HEK293 (cell line): ENCODE results near the gene ACCSL.

ENCODE experiments used
- CTCF ChIA-PET: fragments of 350-600 bp; formaldehyde crosslinking; extraction: SDS; loops from one replicate; lab custom pipeline; 2021; ENCODE audit warnings: antibody characterized with exemption; lab: Yijun Ruan, JAX
- POLR2A ChIA-PET: fragments of 300-600 bp; formaldehyde crosslinking; extraction: SDS; loops from one replicate; lab custom pipeline; 2020; ENCODE audit warnings: antibody characterized with exemption, inconsistent platforms; lab: Yijun Ruan, JAX
- H3K27ac ChIP-seq: fragments of 200-500 bp; sonication (Bioruptor generic); 2 replicates; pipeline ENCODE4 v1.5.1; 2014; ENCODE audit warnings: low read depth, low read length, control low read depth, inconsistent platforms; ENCODE audit errors: extremely low read depth
- H3K36me3 ChIP-seq, 2 experiments: fragments of 200-500 bp in 1 of 2; sonication (Bioruptor generic) in 1 of 2; 1 replicate in 1 of 2; 2 replicates in 1 of 2; pipeline ENCODE4 v1.5.1; 2014 to 2017; ENCODE audit warnings: inconsistent platforms in 2 of 2, low read length in 2 of 2; ENCODE audit not compliant: control insufficient read depth in 2 of 2, insufficient read depth in 1 of 2
- H3K4me1 ChIP-seq: fragments of 200-500 bp; sonication (Bioruptor generic); 2 replicates; pipeline ENCODE4 v1.5.1; 2014; ENCODE audit warnings: mild to moderate bottlenecking, low read length, inconsistent platforms; ENCODE audit not compliant: control insufficient read depth, insufficient read depth
- H3K4me3 ChIP-seq: 2 replicates; pipeline ENCODE4 v1.5.1; 2011; ENCODE audit warnings: low read depth, mild to moderate bottlenecking, control low read depth, low read length, moderate library complexity
- H3K9me3 ChIP-seq: fragments of 200-500 bp; sonication (Bioruptor generic); 2 replicates; pipeline ENCODE4 v1.5.1; 2014; ENCODE audit warnings: low read depth, low read length, inconsistent platforms; ENCODE audit not compliant: control insufficient read depth, insufficient read depth
- BCL11B ChIP-seq: fragments of 450-650 bp; formaldehyde crosslinking; IDR thresholded peaks from 2 replicates; pipeline ENCODE4 v1.5.1; 2016; ENCODE audit warnings: low read depth, missing biosample characterization, missing genetic modification characterization
- GLI2 ChIP-seq: fragments of 450-650 bp; formaldehyde crosslinking; IDR thresholded peaks from 2 replicates; pipeline ENCODE4; 2017; ENCODE audit warnings: missing biosample characterization, missing genetic modification characterization, low read depth, borderline replicate concordance
- GLIS1 ChIP-seq: fragments of 450-650 bp; formaldehyde crosslinking; IDR thresholded peaks from 2 replicates; pipeline ENCODE4 v1.5.1; 2016; ENCODE audit warnings: missing biosample characterization, missing genetic modification characterization
- GLIS2 ChIP-seq: fragments of 450-650 bp; formaldehyde crosslinking; IDR thresholded peaks from 2 replicates; pipeline ENCODE4 v1.5.1; 2016; ENCODE audit warnings: missing biosample characterization, missing genetic modification characterization
- HOXC10 ChIP-seq: sonication (generic); formaldehyde crosslinking; IDR thresholded peaks from 2 replicates; pipeline ENCODE4 v1.8.1; 2023; ENCODE audit warnings: mild to moderate bottlenecking, missing genetic modification reagents
- RBAK ChIP-seq: fragments of 450-650 bp; formaldehyde crosslinking; IDR thresholded peaks from 2 replicates; pipeline ENCODE4 v1.5.1; 2016; ENCODE audit warnings: missing biosample characterization, missing genetic modification characterization
- REPIN1 ChIP-seq: fragments of 450-650 bp; formaldehyde crosslinking; IDR thresholded peaks from 2 replicates; pipeline ENCODE4 v1.5.1; 2017; ENCODE audit warnings: missing biosample characterization, missing genetic modification characterization, low read depth
- SALL2 ChIP-seq: fragments of 450-650 bp; formaldehyde crosslinking; IDR thresholded peaks from 2 replicates; pipeline ENCODE4 v1.5.0; 2017; ENCODE audit warnings: missing biosample characterization, mild to moderate bottlenecking, missing genetic modification characterization, borderline replicate concordance
- TRIM28 ChIP-seq: IDR thresholded peaks from 2 replicates; pipeline ENCODE4 v1.6.1; 2011; ENCODE audit warnings: low read length, control low read depth, borderline replicate concordance
- ZFP37 ChIP-seq: fragments of 450-650 bp; formaldehyde crosslinking; IDR thresholded peaks from 2 replicates; pipeline ENCODE4 v1.5.1; 2016; ENCODE audit warnings: missing biosample characterization, missing genetic modification characterization
- ZNF133 ChIP-seq: fragments of 450-650 bp; formaldehyde crosslinking; IDR thresholded peaks from 2 replicates; pipeline ENCODE4 v1.5.1; 2016; ENCODE audit warnings: missing biosample characterization, missing genetic modification characterization
- ZNF175 ChIP-seq: fragments of 450-650 bp; formaldehyde crosslinking; IDR thresholded peaks from 2 replicates; pipeline ENCODE4 v1.5.1; 2016; ENCODE audit warnings: missing biosample characterization, missing genetic modification characterization
- ZNF18 ChIP-seq: fragments of 450-650 bp; formaldehyde crosslinking; IDR thresholded peaks from 2 replicates; pipeline ENCODE4 v1.5.1; 2016; ENCODE audit warnings: missing biosample characterization, missing genetic modification characterization
- ZNF221 ChIP-seq: fragments of 450-650 bp; formaldehyde crosslinking; IDR thresholded peaks from 2 replicates; pipeline ENCODE4 v1.5.1; 2017; ENCODE audit warnings: missing biosample characterization, missing genetic modification characterization, borderline replicate concordance
- ZNF223 ChIP-seq: fragments of 450-650 bp; formaldehyde crosslinking; IDR thresholded peaks from 2 replicates; pipeline ENCODE4 v1.5.1; 2016; ENCODE audit warnings: missing biosample characterization, missing genetic modification characterization
- ZNF24 ChIP-seq: fragments of 450-650 bp; formaldehyde crosslinking; IDR thresholded peaks from 2 replicates; pipeline ENCODE4 v1.5.1; 2016; ENCODE audit warnings: missing biosample characterization, missing genetic modification characterization
- ZNF266 ChIP-seq: fragments of 450-650 bp; formaldehyde crosslinking; IDR thresholded peaks from 2 replicates; pipeline ENCODE4 v1.5.1; 2016; ENCODE audit warnings: missing biosample characterization, missing genetic modification characterization, low read depth
- ZNF335 ChIP-seq: fragments of 450-650 bp; formaldehyde crosslinking; conservative IDR thresholded peaks from 2 replicates; pipeline ENCODE4 v1.5.1; 2016; ENCODE audit warnings: missing biosample characterization, missing genetic modification characterization
- ZNF391 ChIP-seq: fragments of 450-650 bp; formaldehyde crosslinking; IDR thresholded peaks from 2 replicates; pipeline ENCODE4 v1.5.1; 2016; ENCODE audit warnings: low read depth, missing biosample characterization, missing genetic modification characterization, borderline replicate concordance
- ZNF48 ChIP-seq: fragments of 450-650 bp; formaldehyde crosslinking; IDR thresholded peaks from 2 replicates; pipeline ENCODE4 v1.5.1; 2016; ENCODE audit warnings: missing biosample characterization, missing genetic modification characterization
- ZNF488 ChIP-seq: fragments of 450-650 bp; formaldehyde crosslinking; IDR thresholded peaks from 2 replicates; pipeline ENCODE4 v1.5.1; 2016; ENCODE audit warnings: missing biosample characterization, missing genetic modification characterization
- ZNF548 ChIP-seq: fragments of 450-650 bp; formaldehyde crosslinking; IDR thresholded peaks from 2 replicates; pipeline ENCODE4 v1.5.1; 2016; ENCODE audit warnings: missing biosample characterization, missing genetic modification characterization
- ZNF558 ChIP-seq: fragments of 450-650 bp; formaldehyde crosslinking; IDR thresholded peaks from 2 replicates; pipeline ENCODE4 v1.5.1; 2016; ENCODE audit warnings: missing biosample characterization, missing genetic modification characterization
- ZNF571 ChIP-seq: fragments of 450-650 bp; formaldehyde crosslinking; IDR thresholded peaks from 2 replicates; pipeline ENCODE4 v1.5.0; 2017; ENCODE audit warnings: missing biosample characterization, missing genetic modification characterization
- ZNF624 ChIP-seq: fragments of 450-650 bp; formaldehyde crosslinking; IDR thresholded peaks from 2 replicates; pipeline ENCODE4 v1.5.1; 2017; ENCODE audit warnings: missing biosample characterization, missing genetic modification characterization
- ZNF629 ChIP-seq: fragments of 450-650 bp; formaldehyde crosslinking; IDR thresholded peaks from 2 replicates; pipeline ENCODE4 v1.5.1; 2017; ENCODE audit warnings: missing biosample characterization, missing genetic modification characterization
- ZXDB ChIP-seq: fragments of 450-650 bp; formaldehyde crosslinking; IDR thresholded peaks from 2 replicates; pipeline ENCODE4 v1.5.1; 2016; ENCODE audit warnings: missing biosample characterization, missing genetic modification characterization
- TF ChIP-seq, protein P1 (sequence below): fragments of 450-650 bp; formaldehyde crosslinking; IDR thresholded peaks from 2 replicates; pipeline ENCODE4 v1.5.1; 2016; ENCODE audit warnings: missing biosample characterization, missing genetic modification characterization
- TF ChIP-seq, protein P2 (sequence below): fragments of 450-650 bp; formaldehyde crosslinking; IDR thresholded peaks from 2 replicates; pipeline ENCODE4 v1.5.1; 2016; ENCODE audit warnings: missing biosample characterization, missing genetic modification characterization, low read depth
- TF ChIP-seq, protein P3 (sequence below): fragments of 450-650 bp; formaldehyde crosslinking; IDR thresholded peaks from 2 replicates; pipeline ENCODE4; 2016; ENCODE audit warnings: missing biosample characterization, missing genetic modification characterization

ACCSL gene

GRCh38 chr11:44007481-44008087 lies 40.2 kb upstream of the ACCSL start:
- TF ChIP-seq ZNF133 (tag by site-specific recombination) = no peak
- TF ChIP-seq, protein P1, sequence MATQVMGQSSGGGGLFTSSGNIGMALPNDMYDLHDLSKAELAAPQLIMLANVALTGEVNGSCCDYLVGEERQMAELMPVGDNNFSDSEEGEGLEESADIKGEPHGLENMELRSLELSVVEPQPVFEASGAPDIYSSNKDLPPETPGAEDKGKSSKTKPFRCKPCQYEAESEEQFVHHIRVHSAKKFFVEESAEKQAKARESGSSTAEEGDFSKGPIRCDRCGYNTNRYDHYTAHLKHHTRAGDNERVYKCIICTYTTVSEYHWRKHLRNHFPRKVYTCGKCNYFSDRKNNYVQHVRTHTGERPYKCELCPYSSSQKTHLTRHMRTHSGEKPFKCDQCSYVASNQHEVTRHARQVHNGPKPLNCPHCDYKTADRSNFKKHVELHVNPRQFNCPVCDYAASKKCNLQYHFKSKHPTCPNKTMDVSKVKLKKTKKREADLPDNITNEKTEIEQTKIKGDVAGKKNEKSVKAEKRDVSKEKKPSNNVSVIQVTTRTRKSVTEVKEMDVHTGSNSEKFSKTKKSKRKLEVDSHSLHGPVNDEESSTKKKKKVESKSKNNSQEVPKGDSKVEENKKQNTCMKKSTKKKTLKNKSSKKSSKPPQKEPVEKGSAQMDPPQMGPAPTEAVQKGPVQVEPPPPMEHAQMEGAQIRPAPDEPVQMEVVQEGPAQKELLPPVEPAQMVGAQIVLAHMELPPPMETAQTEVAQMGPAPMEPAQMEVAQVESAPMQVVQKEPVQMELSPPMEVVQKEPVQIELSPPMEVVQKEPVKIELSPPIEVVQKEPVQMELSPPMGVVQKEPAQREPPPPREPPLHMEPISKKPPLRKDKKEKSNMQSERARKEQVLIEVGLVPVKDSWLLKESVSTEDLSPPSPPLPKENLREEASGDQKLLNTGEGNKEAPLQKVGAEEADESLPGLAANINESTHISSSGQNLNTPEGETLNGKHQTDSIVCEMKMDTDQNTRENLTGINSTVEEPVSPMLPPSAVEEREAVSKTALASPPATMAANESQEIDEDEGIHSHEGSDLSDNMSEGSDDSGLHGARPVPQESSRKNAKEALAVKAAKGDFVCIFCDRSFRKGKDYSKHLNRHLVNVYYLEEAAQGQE (tag by site-specific recombination) = no peak
- no peak for TF ChIP-seq ZXDB (tag by site-specific recombination)
- no peak for TF ChIP-seq ZNF571 (tag by site-specific recombination)
- no peak for TF ChIP-seq SALL2 (tag by site-specific recombination)
- TF ChIP-seq ZNF48 (tag by site-specific recombination) = no peak
- TF ChIP-seq RBAK = no peak
- no peak for TF ChIP-seq ZNF629 (tag by site-specific recombination)
- no peak for TF ChIP-seq ZNF558
- no peak for TF ChIP-seq ZNF18 (tag by site-specific recombination)
- TF ChIP-seq TRIM28 = no peak
- TF ChIP-seq, protein P2, sequence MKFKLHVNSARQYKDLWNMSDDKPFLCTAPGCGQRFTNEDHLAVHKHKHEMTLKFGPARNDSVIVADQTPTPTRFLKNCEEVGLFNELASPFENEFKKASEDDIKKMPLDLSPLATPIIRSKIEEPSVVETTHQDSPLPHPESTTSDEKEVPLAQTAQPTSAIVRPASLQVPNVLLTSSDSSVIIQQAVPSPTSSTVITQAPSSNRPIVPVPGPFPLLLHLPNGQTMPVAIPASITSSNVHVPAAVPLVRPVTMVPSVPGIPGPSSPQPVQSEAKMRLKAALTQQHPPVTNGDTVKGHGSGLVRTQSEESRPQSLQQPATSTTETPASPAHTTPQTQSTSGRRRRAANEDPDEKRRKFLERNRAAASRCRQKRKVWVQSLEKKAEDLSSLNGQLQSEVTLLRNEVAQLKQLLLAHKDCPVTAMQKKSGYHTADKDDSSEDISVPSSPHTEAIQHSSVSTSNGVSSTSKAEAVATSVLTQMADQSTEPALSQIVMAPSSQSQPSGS (tag by site-specific recombination) = no peak
- TF ChIP-seq ZNF335 = no peak
- TF ChIP-seq ZNF488 (tag by site-specific recombination) = no peak
- no peak for TF ChIP-seq ZNF223
- no peak for TF ChIP-seq ZNF175 (tag by site-specific recombination)
- no peak for TF ChIP-seq ZFP37 (tag by site-specific recombination)
- H3K27ac ChIP-seq = no peak overlapping the region
- H3K4me3 ChIP-seq = no peak overlapping the region
- H3K36me3 ChIP-seq = no peaks in the 10 kb centered on the region
- ChIA-PET CTCF (no interaction called here), POLR2A (no interaction called here)
- no peaks in the 10 kb centered on the region for H3K4me1 ChIP-seq
- H3K9me3 ChIP-seq = no peaks in the 10 kb centered on the region

- H3K9me3 ChIP-seq = no peaks in the 10 kb centered on the region
- no peak overlapping the region for H3K27ac ChIP-seq
- ChIA-PET CTCF (no interaction called here), POLR2A (no interaction called here)
- H3K36me3 ChIP-seq = no peaks in the 10 kb centered on the region
- no peak overlapping the region for H3K4me3 ChIP-seq
- H3K4me1 ChIP-seq = no peaks in the 10 kb centered on the region
- TF ChIP-seq HOXC10 (CRISPR knock-in tag) = no peak
- TF ChIP-seq ZNF548 (tag by site-specific recombination) = no peak
- TF ChIP-seq, protein P3, sequence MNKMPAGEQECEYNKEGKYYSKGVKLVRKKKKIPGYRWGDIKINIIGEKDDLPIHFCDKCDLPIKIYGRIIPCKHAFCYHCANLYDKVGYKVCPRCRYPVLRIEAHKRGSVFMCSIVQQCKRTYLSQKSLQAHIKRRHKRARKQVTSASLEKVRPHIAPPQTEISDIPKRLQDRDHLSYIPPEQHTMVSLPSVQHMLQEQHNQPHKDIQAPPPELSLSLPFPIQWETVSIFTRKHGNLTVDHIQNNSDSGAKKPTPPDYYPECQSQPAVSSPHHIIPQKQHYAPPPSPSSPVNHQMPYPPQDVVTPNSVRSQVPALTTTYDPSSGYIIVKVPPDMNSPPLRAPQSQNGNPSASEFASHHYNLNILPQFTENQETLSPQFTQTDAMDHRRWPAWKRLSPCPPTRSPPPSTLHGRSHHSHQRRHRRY (tag by site-specific recombination) = no peak
- no peak for TF ChIP-seq ZNF391 (tag by site-specific recombination)
- TF ChIP-seq ZNF266 (tag by site-specific recombination) = no peak
- no peak for TF ChIP-seq ZNF24 (tag by site-specific recombination)
- no peak for TF ChIP-seq GLIS2 (tag by site-specific recombination)
- no peak for TF ChIP-seq GLIS1
- no peak for TF ChIP-seq BCL11B (tag by site-specific recombination)
- no peak for TF ChIP-seq ZNF624 (tag by site-specific recombination)
- TF ChIP-seq GLI2 (tag by site-specific recombination) = no peak
- no peak for TF ChIP-seq ZNF221
- no peak for TF ChIP-seq REPIN1 (tag by site-specific recombination)
These were observed 39.7 kb upstream of the ACCSL start for GRCh38 chr11:44008088-44008501.
